Calu3 (cell line): ENCODE results near the gene LRMDA. TPM values are rescaled to one million over a fixed set of nuclear protein-coding genes. Genes with fewer than 3 reads are reported as not detected.

ENCODE experiments used
- BruUV-seq: library from RNA; stranded (reverse); fragments of 400-500 nt; replicated peaks from 2 replicates; lab custom pipeline; 2021; lab: Mats Ljungman, UMichigan
- CTCF ChIA-PET: fragments of 300-600 bp; sonication (Branson Sonifier 250); formaldehyde crosslinking; loops from one replicate; lab custom pipeline; 2022; ENCODE audit warnings: antibody characterized with exemption; lab: Charles Lee
- DNase-seq: peaks from one replicate; pipeline ENCODE4 v3.0.0; 2022
- H3K27ac Mint-ChIP-seq: one replicate; pipeline ENCODE4 v1.8.0; 2022; ENCODE audit warnings: mixed read lengths; ENCODE audit not compliant: unreplicated experiment
- H3K27me3 Mint-ChIP-seq: one replicate; pipeline ENCODE4 v1.8.0; 2022; ENCODE audit warnings: mixed read lengths; ENCODE audit not compliant: unreplicated experiment
- H3K36me3 Mint-ChIP-seq: one replicate; pipeline ENCODE4 v1.8.0; 2022; ENCODE audit warnings: mild to moderate bottlenecking, moderate library complexity, mixed read lengths; ENCODE audit not compliant: insufficient read depth, unreplicated experiment
- H3K4me1 Mint-ChIP-seq: one replicate; pipeline ENCODE4 v1.8.0; 2022; ENCODE audit warnings: mild to moderate bottlenecking, low read depth, mixed read lengths; ENCODE audit not compliant: unreplicated experiment
- H3K4me3 Mint-ChIP-seq: one replicate; pipeline ENCODE4 v1.8.0; 2022; ENCODE audit warnings: mild to moderate bottlenecking, low read depth, moderate library complexity, mixed read lengths; ENCODE audit not compliant: unreplicated experiment
- H3K9me3 Mint-ChIP-seq: one replicate; pipeline ENCODE4 v1.8.0; 2022; ENCODE audit warnings: low read depth, mixed read lengths; ENCODE audit not compliant: unreplicated experiment
- intact Hi-C: fragments of 100-400 bp; cut with micrococcal nuclease; formaldehyde crosslinking; loops from one replicate; pipeline ENCODE4 v1.10.0; 2022; ENCODE audit not compliant: unreplicated experiment
- total RNA-seq: library from RNA; stranded (reverse); gene quantifications from 2 replicates; pipeline ENCODE4 v1.2.3, GENCODE V29; 2022
- TF ChIP-seq, protein P1 (sequence below): fragments of 200-600 bp; IDR thresholded peaks from one replicate; pipeline ENCODE4 v1.8.0; 2022; ENCODE audit warnings: antibody characterized with exemption; ENCODE audit not compliant: unreplicated experiment

Gene LRMDA
- total RNA-seq, 1 experiment from 2014 or later: 7.6 TPM

DNA sequence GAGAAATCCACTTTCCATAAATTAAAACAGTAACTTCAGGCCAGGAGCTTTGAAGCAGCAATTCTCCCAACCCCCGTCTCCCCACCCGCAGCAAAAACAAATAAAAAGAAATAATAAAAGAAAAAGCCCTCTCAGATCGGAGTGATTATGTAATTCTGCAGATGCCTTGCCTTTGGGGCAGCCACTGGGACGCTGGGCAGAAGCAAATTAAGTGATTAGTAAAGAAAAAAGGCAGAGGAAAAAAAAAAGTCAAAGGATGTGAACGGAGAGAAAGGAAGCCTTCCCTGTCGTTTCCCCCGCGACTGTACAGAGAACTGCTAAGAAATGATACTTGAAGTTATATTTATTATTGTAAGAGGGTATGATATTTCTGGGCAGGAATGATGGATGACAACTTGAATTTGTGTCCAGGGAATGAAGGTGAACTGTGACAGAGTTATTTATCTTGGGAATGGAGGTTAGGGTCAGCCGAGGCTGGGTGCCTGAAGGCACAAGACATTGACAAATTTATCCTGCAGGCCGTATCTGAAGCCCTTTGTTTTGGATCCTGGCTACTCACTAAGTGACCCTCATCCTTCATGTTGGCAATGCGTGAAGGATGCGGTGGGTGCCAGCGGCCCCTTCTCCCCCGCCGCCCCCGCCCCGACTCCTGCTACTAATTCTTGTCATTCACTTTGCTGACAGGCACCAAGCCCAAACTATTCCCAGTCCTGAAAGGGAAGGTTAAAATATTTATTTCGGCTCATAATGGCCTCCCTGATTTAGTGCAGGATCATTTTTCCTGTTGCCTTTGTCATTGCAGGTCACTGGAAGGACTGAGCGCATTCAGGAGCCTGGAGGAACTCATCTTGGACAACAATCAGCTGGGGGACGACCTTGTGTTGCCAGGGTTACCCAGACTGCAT lies 604.0 kb downstream of the LRMDA start:
- no peak for DNase-seq
- no TSS peak for BruUV-seq
- no peaks in the 10 kb centered on the region for H3K27me3 Mint-ChIP-seq
- H3K4me1 Mint-ChIP-seq: peaks cover 20% of the 10 kb centered on the region
- no peaks in the 10 kb centered on the region for H3K9me3 Mint-ChIP-seq
- CTCF ChIA-PET: interaction anchor here (0.6 to 2.3 kb wide), 4 partner anchors 79 to 1036 kb away, joined by 3 to 12 read pairs (median 6); partner anchors contain the start of gene ZNF503
- no peaks in the 10 kb centered on the region for H3K36me3 Mint-ChIP-seq
- intact Hi-C loops: loop anchor here (2.0 to 10.0 kb wide), 3 partner anchors 635 to 949 kb away; partner anchors contain the start of gene ZNF503
- H3K4me3 Mint-ChIP-seq: no peak overlapping the region
- H3K27ac Mint-ChIP-seq: no peak overlapping the region
- TF ChIP-seq, protein P1, sequence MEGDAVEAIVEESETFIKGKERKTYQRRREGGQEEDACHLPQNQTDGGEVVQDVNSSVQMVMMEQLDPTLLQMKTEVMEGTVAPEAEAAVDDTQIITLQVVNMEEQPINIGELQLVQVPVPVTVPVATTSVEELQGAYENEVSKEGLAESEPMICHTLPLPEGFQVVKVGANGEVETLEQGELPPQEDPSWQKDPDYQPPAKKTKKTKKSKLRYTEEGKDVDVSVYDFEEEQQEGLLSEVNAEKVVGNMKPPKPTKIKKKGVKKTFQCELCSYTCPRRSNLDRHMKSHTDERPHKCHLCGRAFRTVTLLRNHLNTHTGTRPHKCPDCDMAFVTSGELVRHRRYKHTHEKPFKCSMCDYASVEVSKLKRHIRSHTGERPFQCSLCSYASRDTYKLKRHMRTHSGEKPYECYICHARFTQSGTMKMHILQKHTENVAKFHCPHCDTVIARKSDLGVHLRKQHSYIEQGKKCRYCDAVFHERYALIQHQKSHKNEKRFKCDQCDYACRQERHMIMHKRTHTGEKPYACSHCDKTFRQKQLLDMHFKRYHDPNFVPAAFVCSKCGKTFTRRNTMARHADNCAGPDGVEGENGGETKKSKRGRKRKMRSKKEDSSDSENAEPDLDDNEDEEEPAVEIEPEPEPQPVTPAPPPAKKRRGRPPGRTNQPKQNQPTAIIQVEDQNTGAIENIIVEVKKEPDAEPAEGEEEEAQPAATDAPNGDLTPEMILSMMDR: no peak

DNA sequence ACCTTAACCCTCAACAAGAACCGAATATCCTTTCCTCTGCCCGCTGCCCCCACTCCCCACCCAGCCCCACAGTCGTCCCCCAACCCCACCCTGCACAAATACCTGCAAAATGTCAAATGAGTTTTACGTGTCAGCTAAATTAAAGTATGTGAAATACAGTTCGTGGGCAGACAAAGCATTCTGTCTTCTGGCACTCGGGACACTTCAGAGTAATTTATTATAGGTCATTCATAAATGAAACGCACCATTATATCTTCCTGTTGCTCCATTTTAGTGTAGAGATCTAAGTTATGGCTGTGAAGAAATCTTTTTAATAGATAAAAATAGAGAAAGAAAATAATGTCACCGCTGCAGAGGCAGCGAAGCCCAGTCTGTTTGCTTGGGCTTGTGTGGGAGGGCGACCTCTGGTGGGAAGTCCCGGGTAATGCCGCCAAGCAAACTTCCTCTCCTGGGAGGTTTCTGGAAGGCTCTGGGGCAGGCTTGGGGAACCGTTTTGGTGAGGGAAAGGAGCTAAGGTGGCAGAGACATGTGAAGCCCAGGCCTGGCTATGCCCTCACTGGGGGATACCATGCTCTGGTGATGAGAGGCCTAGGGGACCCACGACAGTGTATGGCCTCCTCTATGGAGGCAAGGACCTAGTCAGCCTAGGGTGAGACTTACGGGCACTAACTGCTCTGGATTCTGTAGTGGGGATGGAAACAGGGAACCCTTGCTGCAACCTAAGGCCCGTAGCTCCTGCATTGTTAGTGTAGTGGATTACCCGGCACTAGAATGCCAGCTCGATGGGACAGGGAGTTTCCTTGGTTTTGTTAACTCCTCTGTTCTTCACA lies 604.9 kb downstream of the LRMDA start:
- no peak overlapping the region for H3K4me3 Mint-ChIP-seq

DNA sequence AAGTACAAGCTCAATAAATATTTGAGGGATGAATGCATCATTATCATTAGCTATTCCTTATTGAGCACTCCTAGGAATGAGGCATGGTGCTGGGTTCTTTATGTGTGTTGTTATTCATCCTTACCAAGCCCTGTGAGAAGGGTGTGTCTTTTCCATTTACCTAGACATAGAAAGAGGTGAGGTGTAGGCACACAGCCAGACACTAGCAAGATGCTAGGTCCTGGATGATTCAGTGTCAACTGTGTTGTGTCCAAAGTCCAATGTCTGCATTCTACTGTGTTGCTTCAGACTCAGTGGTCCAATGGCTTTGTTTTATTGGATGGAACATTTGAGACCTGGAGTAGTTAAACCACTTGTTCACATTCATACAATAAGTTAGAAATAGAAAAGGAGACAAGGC lies 605.5 kb downstream of the LRMDA start:
- intact Hi-C loops: loop anchor here (2.0 to 10.0 kb wide), 3 partner anchors 636 to 948 kb away; partner anchors contain the start of gene ZNF503
- no peak overlapping the region for H3K4me3 Mint-ChIP-seq
- H3K4me1 Mint-ChIP-seq: peaks cover 20% of the 10 kb centered on the region
- no peaks in the 10 kb centered on the region for H3K36me3 Mint-ChIP-seq
- TF ChIP-seq, protein P1: no peak
- BruUV-seq: no TSS peak
- no peaks in the 10 kb centered on the region for H3K27me3 Mint-ChIP-seq
- no peak overlapping the region for H3K27ac Mint-ChIP-seq
- DNase-seq: peak; percentile 10
- CTCF ChIA-PET: interaction anchor here (0.6 to 2.3 kb wide), 5 partner anchors 10 to 637 kb away, joined by 3 to 12 read pairs (median 4); partner anchors contain the start of gene ZNF503
- no peaks in the 10 kb centered on the region for H3K9me3 Mint-ChIP-seq

More for the DNA sequence above, 604.9 kb downstream of the LRMDA start:
- TF ChIP-seq, protein P1: peak; percentile 92
- Mint-ChIP-seq H3K9me3 (no peaks in the 10 kb centered on the region), H3K27ac (no peak overlapping the region), H3K4me1 (peaks cover 20% of the 10 kb centered on the region), H3K36me3 (no peaks in the 10 kb centered on the region), H3K27me3 (no peaks in the 10 kb centered on the region)
- peak; percentile 87 for DNase-seq
- BruUV-seq: no TSS peak
- CTCF ChIA-PET: interaction anchor here (0.6 to 2.3 kb wide), 7 partner anchors 9 to 1035 kb away, joined by 3 to 12 read pairs (median 4); partner anchors contain the start of gene ZNF503
- intact Hi-C loops: loop anchor here (2.0 to 10.0 kb wide), 3 partner anchors 636 to 948 kb away; partner anchors contain the start of gene ZNF503
